Panc1 (cell line): Measurements from ENCODE around the gene TOGARAM1. TPM values are rescaled to one million over a fixed set of nuclear protein-coding genes. Genes with fewer than 3 reads are reported as not detected.

Source experiments
- ATAC-seq: fragments of 200-7000 bp; cut with Tn5 transposase; 2 replicates; pipeline ENCODE4 v1.9.1; 2020; ENCODE audit warnings: mild to moderate bottlenecking, moderate library complexity
- BruUV-seq: library from RNA; stranded (reverse); fragments of 400-500 nt; replicated peaks from 2 replicates; lab custom pipeline; 2021; lab: Mats Ljungman, UMichigan
- CTCF ChIA-PET: fragments of 300-600 bp; sonication (Branson Sonifier 250); formaldehyde crosslinking; loops from one replicate; lab custom pipeline; 2022; ENCODE audit warnings: antibody characterized with exemption; lab: Charles Lee
- POLR2A ChIA-PET: fragments of 300-600 bp; sonication (Branson Sonifier 250); formaldehyde crosslinking; loops from one replicate; lab custom pipeline; 2022; ENCODE audit warnings: antibody characterized with exemption; lab: Charles Lee
- DNase-seq: peaks from one replicate; pipeline ENCODE4 v3.0.0-alpha.2; 2010; ENCODE audit warnings: low read depth, low spot score
- H3K27ac ChIP-seq: 2 replicates; pipeline ENCODE4 v1.5.1; 2011; ENCODE audit warnings: mild to moderate bottlenecking, low read length, inconsistent platforms
- H3K27me3 ChIP-seq: fragments of 200-500 bp; sonication (Bioruptor generic); 2 replicates; pipeline ENCODE4 v1.6.0; 2014; ENCODE audit warnings: low read length, inconsistent platforms; ENCODE audit not compliant: control insufficient read depth, insufficient read depth
- H3K36me3 ChIP-seq: fragments of 200-500 bp; sonication (Bioruptor generic); 2 replicates; pipeline ENCODE4 v1.5.1; 2014; ENCODE audit warnings: inconsistent platforms, mild to moderate bottlenecking, low read length, moderate library complexity; ENCODE audit not compliant: control insufficient read depth, insufficient read depth
- H3K4me1 ChIP-seq: 2 replicates; pipeline ENCODE4 v1.5.1; 2011; ENCODE audit warnings: inconsistent platforms, mild to moderate bottlenecking, low read length, moderate library complexity; ENCODE audit not compliant: control insufficient read depth, insufficient read depth
- H3K4me3 ChIP-seq, 2 experiments: 2 replicates each; pipeline ENCODE4 v1.5.1; 2011 to 2012; ENCODE audit warnings: low read depth in 2 of 2, low read length in 2 of 2, mild to moderate bottlenecking in 2 of 2, inconsistent platforms in 1 of 2, moderate library complexity in 1 of 2
- H3K9me3 ChIP-seq: fragments of 200-500 bp; sonication (Bioruptor generic); 2 replicates; pipeline ENCODE4 v1.5.1; 2014; ENCODE audit warnings: low read depth, mild to moderate bottlenecking, inconsistent platforms, low read length, moderate library complexity; ENCODE audit not compliant: control insufficient read depth, insufficient read depth
- CTCF ChIP-seq: fragments of 450-650 bp; IDR thresholded peaks from 2 replicates; pipeline ENCODE4 v1.5.1; 2017; ENCODE audit warnings: mild to moderate bottlenecking
- POLR2AphosphoS5 ChIP-seq: IDR thresholded peaks from 2 replicates; pipeline ENCODE4 v1.6.1; 2012; ENCODE audit warnings: mild to moderate bottlenecking, low read depth, low read length, moderate library complexity
- REST ChIP-seq, 2 experiments: IDR thresholded peaks; 2 replicates each; pipeline ENCODE4 v1.6.1; 2011 to 2012; ENCODE audit warnings: low read depth in 2 of 2, control low read depth in 1 of 2, low read length in 1 of 2, mild to moderate bottlenecking in 1 of 2, moderate library complexity in 1 of 2; ENCODE audit not compliant: insufficient read depth in 1 of 2
- SIN3A ChIP-seq: IDR thresholded peaks from 2 replicates; pipeline ENCODE4 v1.6.1; 2012; ENCODE audit warnings: low read depth, mild to moderate bottlenecking, low read length, moderate library complexity, borderline replicate concordance; ENCODE audit not compliant: insufficient read depth
- TCF7L2 ChIP-seq: IDR thresholded peaks from 2 replicates; pipeline ENCODE4 v1.6.1; 2011; ENCODE audit warnings: mild to moderate bottlenecking, low read depth, low read length, inconsistent platforms
- in situ Hi-C: cut with HindIII; loops from 2 replicates; pipeline ENCODE4 v1.10.0; 2016; ENCODE audit warnings: low sequenced_read_pairs, low pct_unique_long_range_greater_than_20kb
- intact Hi-C: fragments of 100-400 bp; cut with micrococcal nuclease; formaldehyde crosslinking; loops from one replicate; pipeline ENCODE4 v1.10.0; 2022; ENCODE audit not compliant: unreplicated experiment
- total RNA-seq: library from RNA; stranded (reverse); gene quantifications from one replicate; pipeline ENCODE4 v1.2.1, GENCODE V29; 2021; ENCODE audit not compliant: unreplicated experiment

The TOGARAM1 gene
- total RNA-seq, 1 experiment from 2014 or later = 11.6 TPM

- in situ Hi-C loops (no loop called here), intact Hi-C loops (loop anchor here (10.0 kb wide), 1 partner anchor 174 kb away; the partner anchor contains the start of genes FANCM and FKBP3)
- peaks cover 9% of the 10 kb centered on the region; the same call in 1 of the 2 replicates for H3K4me1 ChIP-seq
- no peak for TF ChIP-seq REST (IDR thresholded peaks at IDR 0.05; ENCODE audit: insufficient read depth in 1 of 2, low read depth in 2 of 2, low read length in 1 of 2)
- no peak for TF ChIP-seq SIN3A
- no peak for TF ChIP-seq CTCF
- no peak for TF ChIP-seq POLR2AphosphoS5
- TF ChIP-seq TCF7L2 = no peak
- peak overlapping the region; percentile 77 to 93 for H3K4me3 ChIP-seq
- DNase-seq = no peak
- H3K27me3 ChIP-seq = no peaks in the 10 kb centered on the region
- CTCF ChIA-PET = no interaction called here
- ATAC-seq = peak; percentile 50; the same call in 1 of the 2 replicates
- peaks cover 7% of the 10 kb centered on the region for H3K36me3 ChIP-seq
- POLR2A ChIA-PET = no interaction called here
- no peaks in the 10 kb centered on the region for H3K9me3 ChIP-seq
- H3K27ac ChIP-seq = peak overlapping the region; percentile 92
- TSS peak; percentile 85 for BruUV-seq
Measured at GRCh38 chr14:44961151-44961553, 838 bp upstream of the TOGARAM1 start.

- in situ Hi-C loops = no loop called here
- Histone ChIP-seq H3K4me3 (peak overlapping the region; percentile 77 to 93), H3K36me3 (peaks cover 7% of the 10 kb centered on the region), H3K9me3 (no peaks in the 10 kb centered on the region), H3K27me3 (no peaks in the 10 kb centered on the region), H3K27ac (peak overlapping the region; percentile 88), H3K4me1 (peaks cover 9% of the 10 kb centered on the region; the same call in 1 of the 2 replicates)
- BruUV-seq = no TSS peak
- no peak for TF ChIP-seq TCF7L2
- TF ChIP-seq CTCF = no peak
- no peak for TF ChIP-seq POLR2AphosphoS5
- TF ChIP-seq REST (IDR thresholded peaks at IDR 0.05; ENCODE audit: insufficient read depth in 1 of 2, low read depth in 2 of 2, low read length in 1 of 2) = no peak
- TF ChIP-seq SIN3A = no peak; the same call in 1 of the 2 replicates
- intact Hi-C loops = loop anchor here (10.0 kb wide), 1 partner anchor 172 kb away; the partner anchor contains the start of genes FANCM and FKBP3
- peak; percentile 66 for ATAC-seq
- DNase-seq = no peak
- ChIA-PET CTCF (no interaction called here), POLR2A (interaction anchor here (0.6 kb wide), 1 partner anchor 36 kb away, joined by 4 read pairs; no protein-coding TSS in a partner anchor)
Measured at GRCh38 chr14:44962334-44963043, 499 bp downstream of the TOGARAM1 start.
